Esophagus squamous epithelium (tissue), 4 donors: ENCODE results near the gene GID8.

ENCODE experiments used
- POLR2A ChIP-seq, 4 donors: fragments of 450-650 bp; IDR thresholded peaks; one replicate each; pipeline ENCODE4 v1.6.1; 2017; ENCODE audit warnings: antibody characterized with exemption in 4 of 4, mild to moderate bottlenecking in 4 of 4, moderate library complexity in 3 of 4
- TF ChIP-seq, protein P1 (sequence below), 6 experiments: fragments of 450-650 bp in 4 of 6; fragments of 200-600 bp in 2 of 6; sonication (generic) in 2 of 6; IDR thresholded peaks; one replicate each; pipeline ENCODE4 v1.5.1; 2016 to 2019; ENCODE audit warnings: antibody characterized with exemption in 6 of 6, mild to moderate bottlenecking in 4 of 6, moderate library complexity in 4 of 6

- TF ChIP-seq, protein P1, sequence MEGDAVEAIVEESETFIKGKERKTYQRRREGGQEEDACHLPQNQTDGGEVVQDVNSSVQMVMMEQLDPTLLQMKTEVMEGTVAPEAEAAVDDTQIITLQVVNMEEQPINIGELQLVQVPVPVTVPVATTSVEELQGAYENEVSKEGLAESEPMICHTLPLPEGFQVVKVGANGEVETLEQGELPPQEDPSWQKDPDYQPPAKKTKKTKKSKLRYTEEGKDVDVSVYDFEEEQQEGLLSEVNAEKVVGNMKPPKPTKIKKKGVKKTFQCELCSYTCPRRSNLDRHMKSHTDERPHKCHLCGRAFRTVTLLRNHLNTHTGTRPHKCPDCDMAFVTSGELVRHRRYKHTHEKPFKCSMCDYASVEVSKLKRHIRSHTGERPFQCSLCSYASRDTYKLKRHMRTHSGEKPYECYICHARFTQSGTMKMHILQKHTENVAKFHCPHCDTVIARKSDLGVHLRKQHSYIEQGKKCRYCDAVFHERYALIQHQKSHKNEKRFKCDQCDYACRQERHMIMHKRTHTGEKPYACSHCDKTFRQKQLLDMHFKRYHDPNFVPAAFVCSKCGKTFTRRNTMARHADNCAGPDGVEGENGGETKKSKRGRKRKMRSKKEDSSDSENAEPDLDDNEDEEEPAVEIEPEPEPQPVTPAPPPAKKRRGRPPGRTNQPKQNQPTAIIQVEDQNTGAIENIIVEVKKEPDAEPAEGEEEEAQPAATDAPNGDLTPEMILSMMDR (IDR thresholded peaks at IDR 0.05), result no peak
- no peak for TF ChIP-seq POLR2A (IDR thresholded peaks at IDR 0.05)
Measured at GRCh38 chr20:62989201-62989601, 51.3 kb downstream of the GID8 start.
